ENCODE results near the gene NCOR1. TPM values are rescaled to one million over a fixed set of nuclear protein-coding genes. Genes with fewer than 3 reads are reported as not detected.

Gene NCOR1
- total RNA-seq, 1 donor: 86.9 TPM

GRCh38 chr17:15996322-15996721 lies 219.0 kb downstream of the NCOR1 start:
- H3K27ac ChIP-seq (ENCODE audit: low read depth, low read length): no peak overlapping the region
- no peak for DNase-seq (ENCODE audit: insufficient read length, low spot score, missing footprints)
- no peaks in the 10 kb centered on the region for H3K9me3 ChIP-seq (ENCODE audit: low read depth, low read length)

GRCh38 chr17:15981646-15982580 lies 233.4 kb downstream of the NCOR1 start:
- TF ChIP-seq, protein P1, sequence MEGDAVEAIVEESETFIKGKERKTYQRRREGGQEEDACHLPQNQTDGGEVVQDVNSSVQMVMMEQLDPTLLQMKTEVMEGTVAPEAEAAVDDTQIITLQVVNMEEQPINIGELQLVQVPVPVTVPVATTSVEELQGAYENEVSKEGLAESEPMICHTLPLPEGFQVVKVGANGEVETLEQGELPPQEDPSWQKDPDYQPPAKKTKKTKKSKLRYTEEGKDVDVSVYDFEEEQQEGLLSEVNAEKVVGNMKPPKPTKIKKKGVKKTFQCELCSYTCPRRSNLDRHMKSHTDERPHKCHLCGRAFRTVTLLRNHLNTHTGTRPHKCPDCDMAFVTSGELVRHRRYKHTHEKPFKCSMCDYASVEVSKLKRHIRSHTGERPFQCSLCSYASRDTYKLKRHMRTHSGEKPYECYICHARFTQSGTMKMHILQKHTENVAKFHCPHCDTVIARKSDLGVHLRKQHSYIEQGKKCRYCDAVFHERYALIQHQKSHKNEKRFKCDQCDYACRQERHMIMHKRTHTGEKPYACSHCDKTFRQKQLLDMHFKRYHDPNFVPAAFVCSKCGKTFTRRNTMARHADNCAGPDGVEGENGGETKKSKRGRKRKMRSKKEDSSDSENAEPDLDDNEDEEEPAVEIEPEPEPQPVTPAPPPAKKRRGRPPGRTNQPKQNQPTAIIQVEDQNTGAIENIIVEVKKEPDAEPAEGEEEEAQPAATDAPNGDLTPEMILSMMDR (IDR thresholded peaks at IDR 0.05; ENCODE audit: extremely low read depth, low read depth, low read length): no peak
- no peaks in the 10 kb centered on the region for H3K79me2 ChIP-seq (ENCODE audit: insufficient read depth, low read length)
- no peak overlapping the region for H2AFZ ChIP-seq (ENCODE audit: low read length)
- peak; percentile 22 for DNase-seq (ENCODE audit: insufficient read length, low spot score, missing footprints)
- peaks cover 2% of the 10 kb centered on the region for H4K20me1 ChIP-seq (ENCODE audit: insufficient read depth, low read length)
- H3K27ac ChIP-seq (ENCODE audit: low read depth, low read length): no peak overlapping the region
- no peaks in the 10 kb centered on the region for H3K9me3 ChIP-seq (ENCODE audit: low read depth, low read length)
- no peaks in the 10 kb centered on the region for H3K27me3 ChIP-seq (ENCODE audit: insufficient read depth, low read length)
- peaks cover 27% of the 10 kb centered on the region for H3K36me3 ChIP-seq (ENCODE audit: insufficient read depth, low read length)
- no peak overlapping the region for H3K4me3 ChIP-seq (ENCODE audit: insufficient read depth, low read length)
- peaks cover 8% of the 10 kb centered on the region for H3K4me1 ChIP-seq (ENCODE audit: insufficient read depth, low read length)
- no peak overlapping the region for H3K4me2 ChIP-seq (ENCODE audit: insufficient read depth, low read length)

More at GRCh38 chr17:15996322-15996721, 219.0 kb downstream of the NCOR1 start:
- Histone ChIP-seq H3K36me3 (ENCODE audit: insufficient read depth, low read length) (no peaks in the 10 kb centered on the region), H2AFZ (ENCODE audit: low read length) (no peak overlapping the region), H3K4me2 (ENCODE audit: insufficient read depth, low read length) (no peak overlapping the region), H3K27me3 (ENCODE audit: insufficient read depth, low read length) (no peaks in the 10 kb centered on the region), H3K79me2 (ENCODE audit: insufficient read depth, low read length) (peaks cover 23% of the 10 kb centered on the region), H4K20me1 (ENCODE audit: insufficient read depth, low read length) (peaks cover 8% of the 10 kb centered on the region), H3K4me3 (ENCODE audit: insufficient read depth, low read length) (no peak overlapping the region), H3K4me1 (ENCODE audit: insufficient read depth, low read length) (peaks cover 17% of the 10 kb centered on the region)
- TF ChIP-seq, protein P1 (IDR thresholded peaks at IDR 0.05; ENCODE audit: extremely low read depth, low read depth, low read length): no peak

GRCh38 chr17:15981208-15981607 lies 234.1 kb downstream of the NCOR1 start:
- DNase-seq (ENCODE audit: insufficient read length, low spot score, missing footprints): no peak
- Histone ChIP-seq H3K27ac (ENCODE audit: low read depth, low read length) (no peak overlapping the region), H2AFZ (ENCODE audit: low read length) (no peak overlapping the region), H3K4me2 (ENCODE audit: insufficient read depth, low read length) (no peak overlapping the region), H3K4me3 (ENCODE audit: insufficient read depth, low read length) (no peak overlapping the region), H4K20me1 (ENCODE audit: insufficient read depth, low read length) (peaks cover 2% of the 10 kb centered on the region), H3K4me1 (ENCODE audit: insufficient read depth, low read length) (peaks cover 8% of the 10 kb centered on the region), H3K9me3 (ENCODE audit: low read depth, low read length) (no peaks in the 10 kb centered on the region), H3K27me3 (ENCODE audit: insufficient read depth, low read length) (no peaks in the 10 kb centered on the region), H3K79me2 (ENCODE audit: insufficient read depth, low read length) (no peaks in the 10 kb centered on the region), H3K36me3 (ENCODE audit: insufficient read depth, low read length) (peaks cover 21% of the 10 kb centered on the region)
- TF ChIP-seq, protein P1 (IDR thresholded peaks at IDR 0.05; ENCODE audit: extremely low read depth, low read depth, low read length): no peak

Small RNA genes within 50 kb of the gene (small RNA-seq; reads per million reads assigned to genes)
- gene RNU6-314P: not detected
- gene RNU6-862P: not detected

Other genes starting within 250 kb of the NCOR1 start
- 11.6 and 14.7 TPM in 2 replicates for gene ZSWIM7, start 215.8 kb downstream of the NCOR1 start, total RNA-seq
- 31.8 and 39.8 TPM in 2 replicates for gene TTC19, start 215.7 kb downstream of the NCOR1 start, total RNA-seq
- gene PIGL, start 1.7 kb upstream of the NCOR1 start, total RNA-seq: 21.8 and 23.5 TPM in 2 replicates
- gene CENPV, start 137.9 kb upstream of the NCOR1 start, total RNA-seq: 5.1 and 6.8 TPM in 2 replicates
- 1,190 and 1,199 TPM in 2 replicates for gene UBB, start 165.6 kb upstream of the NCOR1 start, total RNA-seq
- gene TRPV2, start 200.0 kb upstream of the NCOR1 start, total RNA-seq: 62.5 and 71.3 TPM in 2 replicates